HG03039 (cell line): Measurements from ENCODE around the gene CLCN6.

Source experiments
- ATAC-seq: cut with Tn5 transposase; IDR thresholded peaks from one replicate; pipeline ENCODE4 v1.9.1; 2021; ENCODE audit warnings: mild to moderate bottlenecking, moderate library complexity; ENCODE audit not compliant: unreplicated experiment

CLCN6 gene

GRCh38 chr1:11847667-11848372, 41.8 kb downstream of the CLCN6 start, which contains the start of gene NPPA:
TSS of gene NPPA (minus strand) at chr1:11847783. CDS start at chr1:11847684, 99 bp downstream.
- ATAC-seq: no peak

DNA sequence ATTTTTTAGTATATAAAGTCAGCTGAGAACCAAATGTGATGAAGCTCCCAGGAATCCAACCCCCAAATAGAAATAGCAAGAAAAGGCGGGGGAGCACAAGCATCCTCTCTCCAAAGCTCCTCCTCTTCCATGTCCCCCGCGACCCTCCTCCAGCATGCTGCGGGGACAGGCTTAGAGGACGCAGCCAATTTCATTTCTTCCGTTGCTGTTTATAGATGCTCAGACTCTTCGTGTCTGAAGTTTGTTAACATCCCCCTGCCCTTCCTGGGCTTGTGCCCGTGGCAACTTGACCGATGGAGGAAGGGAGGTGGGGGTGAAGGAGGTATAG, 42.3 kb downstream of the CLCN6 start:
- ATAC-seq: no peak

GRCh38 chr1:11850156-11850555, 44.2 kb downstream of the CLCN6 start:
- no peak for ATAC-seq

DNA sequence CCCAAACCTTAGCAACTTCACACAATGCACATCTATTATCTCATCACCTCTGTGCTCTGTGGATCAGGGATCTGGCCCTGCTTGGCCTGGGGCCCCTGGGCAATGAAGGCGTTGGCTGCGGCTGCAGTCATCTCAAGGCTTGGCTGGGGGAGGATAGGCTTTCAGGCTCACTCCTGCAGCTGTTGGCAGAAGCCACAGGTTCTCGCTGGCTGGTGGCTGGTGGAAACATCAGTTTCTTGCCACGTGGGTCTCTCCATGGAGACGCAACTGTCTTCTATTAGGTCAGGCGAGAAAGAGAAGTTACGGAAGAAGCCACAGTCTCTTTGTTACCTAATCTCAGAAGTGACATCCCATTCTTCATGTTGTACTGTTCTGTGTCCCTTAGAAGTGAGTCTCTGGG, 45.2 kb downstream of the CLCN6 start:
- ATAC-seq: no peak

DNA sequence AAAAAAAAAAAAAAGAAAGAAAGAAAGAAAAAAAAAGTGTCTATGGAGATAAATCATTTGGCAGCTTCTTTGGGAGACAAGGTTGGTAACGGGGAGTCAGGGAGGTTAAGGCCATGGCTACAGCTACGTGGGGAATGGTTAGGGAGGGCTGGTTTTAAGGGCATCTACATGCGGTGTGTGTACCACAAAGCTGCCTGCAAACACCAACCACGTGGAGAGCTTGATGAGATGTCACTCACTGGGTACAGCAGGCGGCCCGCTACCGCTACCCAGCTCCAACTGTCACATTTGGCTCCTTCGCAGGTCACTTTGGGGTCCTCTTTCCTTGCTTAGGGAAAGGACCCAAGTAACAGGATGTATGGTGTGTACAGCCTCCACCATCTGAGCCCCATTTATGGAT, 48.5 kb downstream of the CLCN6 start:
- ATAC-seq: no peak

DNA sequence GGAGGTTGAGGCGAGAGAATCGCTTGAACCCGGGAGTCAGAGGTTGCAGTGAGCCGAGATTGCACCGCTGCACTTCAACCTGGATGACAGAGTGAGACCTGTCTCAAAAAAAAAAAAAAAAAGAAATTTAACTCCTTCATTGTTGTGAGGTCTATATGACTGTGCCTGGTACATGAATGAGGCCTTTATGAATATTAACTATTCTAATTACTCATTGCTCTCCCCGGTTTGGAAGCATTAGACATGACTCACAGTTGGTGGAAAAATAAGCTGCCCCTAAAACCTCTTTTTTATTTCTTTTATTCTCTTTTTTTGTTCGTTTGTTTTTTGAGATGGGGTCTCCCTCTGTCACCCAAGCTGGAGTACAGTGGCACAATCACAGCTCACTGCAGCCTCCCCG, 49.4 kb downstream of the CLCN6 start:
- ATAC-seq: no peak

GRCh38 chr1:11856698-11857097, 50.7 kb downstream of the CLCN6 start:
- no peak for ATAC-seq

DNA sequence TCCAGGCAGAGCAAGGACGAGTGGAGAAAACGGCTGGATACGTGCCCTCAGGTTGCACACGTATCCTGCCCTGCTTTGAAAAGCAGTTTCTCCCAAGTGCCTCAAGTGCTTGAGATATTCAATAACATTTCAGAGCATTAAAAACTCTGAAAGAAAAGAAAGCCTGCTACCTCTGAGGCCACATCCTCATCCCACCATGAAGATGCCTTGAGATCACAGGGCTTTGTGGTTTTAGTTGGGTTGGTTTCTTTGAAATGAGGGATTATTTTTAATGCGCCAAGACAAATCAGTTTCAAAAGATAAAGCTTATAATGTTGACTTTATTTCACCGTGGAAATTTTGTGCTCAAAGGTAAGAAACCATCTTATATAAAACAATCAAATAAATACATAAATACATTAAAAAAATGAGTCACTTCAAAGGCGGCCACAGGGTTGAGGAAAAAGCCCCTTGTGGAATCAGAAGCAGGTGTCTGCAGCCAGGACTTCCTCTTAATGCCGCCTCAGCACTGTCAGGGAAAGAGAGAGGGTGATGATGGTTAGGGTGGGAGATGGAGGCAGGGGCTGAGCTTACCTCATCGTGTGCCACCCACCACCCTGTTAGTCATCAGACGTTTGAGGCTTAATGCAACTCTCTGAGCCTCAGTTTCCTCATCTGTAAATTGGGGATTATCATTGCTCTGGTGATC, 51.3 kb downstream of the CLCN6 start:
- no peak for ATAC-seq

GRCh38 chr1:11858158-11858557, 52.2 kb downstream of the CLCN6 start:
- ATAC-seq: no peak

DNA sequence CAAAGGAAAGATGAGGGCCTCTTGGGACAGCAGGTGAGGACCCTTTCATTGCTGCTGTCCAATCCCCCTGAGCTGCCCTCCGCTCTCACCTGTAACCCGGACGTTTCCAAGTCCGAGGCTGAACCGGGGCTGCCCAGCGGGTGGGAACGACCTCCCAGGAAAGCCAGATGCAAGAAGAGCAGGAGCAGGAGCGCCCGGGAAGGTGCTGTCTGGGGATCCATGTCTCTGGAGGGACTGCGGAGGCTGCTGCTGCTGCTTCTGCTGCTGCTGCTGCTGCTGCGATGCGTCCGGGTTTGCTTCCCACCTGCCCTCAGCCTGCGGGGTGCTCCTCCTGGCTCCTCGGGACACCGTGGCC, 52.6 kb downstream of the CLCN6 start, which contains the start of gene NPPB:
Gene NPPB (minus strand): TSS at position 333 of the 355 bp plus-strand sequence. CDS start 112 bp downstream, at position 221.
- no peak for ATAC-seq

DNA sequence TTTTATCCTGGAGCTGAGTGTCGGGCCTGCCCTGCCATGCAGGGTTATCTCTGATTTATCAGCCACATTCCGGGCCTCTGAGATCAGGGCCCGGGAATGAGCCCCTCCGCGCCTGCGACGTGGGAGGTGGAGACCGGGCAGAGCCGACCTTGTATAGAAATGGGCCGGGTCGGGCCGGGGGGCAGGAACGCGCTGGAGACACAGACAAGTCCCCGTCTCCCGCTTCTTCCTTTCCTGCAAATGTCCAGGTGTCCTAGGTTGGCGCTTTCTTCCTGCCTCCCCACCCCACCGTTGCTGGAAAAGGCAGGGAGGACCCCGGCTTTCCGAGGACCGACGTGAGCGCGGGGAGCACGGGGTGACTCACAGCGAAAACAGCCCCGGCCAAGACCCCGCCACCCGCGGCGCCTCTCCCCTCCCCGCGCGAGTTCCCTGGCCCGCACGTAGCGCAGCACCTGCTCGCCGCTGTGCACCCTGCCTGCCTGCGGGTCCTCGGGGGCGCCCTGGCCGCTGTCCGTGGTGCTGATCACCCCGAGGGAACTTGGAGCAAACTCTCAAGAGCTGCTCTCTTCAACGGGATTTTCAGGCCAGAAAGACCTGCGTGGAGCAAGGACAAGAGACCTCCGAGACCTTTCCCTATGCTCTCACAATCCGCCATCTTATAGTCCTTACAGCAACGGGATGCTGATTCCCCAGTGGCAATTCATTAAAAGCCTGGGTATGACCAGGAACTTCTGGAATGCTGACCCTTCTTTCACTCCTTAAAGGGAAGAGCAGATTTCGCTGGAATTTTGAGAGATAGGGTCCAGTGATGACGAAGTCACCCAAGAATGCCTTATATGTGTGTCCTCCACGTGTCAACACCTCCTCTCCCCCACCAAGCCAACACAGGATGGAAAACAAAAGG, 53.2 kb downstream of the CLCN6 start:
- ATAC-seq: no peak

DNA sequence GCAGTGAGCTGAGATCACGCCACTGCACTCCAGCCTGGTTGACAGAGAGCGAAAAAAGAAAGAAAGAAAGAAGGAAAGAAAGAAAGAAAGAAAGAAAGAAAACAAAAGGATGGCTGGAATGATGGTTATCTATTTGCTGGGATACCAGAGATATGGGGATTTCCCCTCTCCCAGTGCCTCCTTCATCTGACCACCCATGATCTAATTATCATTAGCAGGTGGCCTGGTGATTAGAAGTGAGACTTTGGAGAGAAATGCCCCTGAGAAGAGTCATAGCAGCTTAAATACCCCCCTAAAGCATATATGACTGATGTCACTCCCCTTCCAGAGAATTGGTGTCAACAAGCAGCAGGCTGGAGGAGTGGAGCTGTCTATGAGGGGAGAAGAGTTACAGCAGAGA, 54.1 kb downstream of the CLCN6 start:
- ATAC-seq: no peak

DNA sequence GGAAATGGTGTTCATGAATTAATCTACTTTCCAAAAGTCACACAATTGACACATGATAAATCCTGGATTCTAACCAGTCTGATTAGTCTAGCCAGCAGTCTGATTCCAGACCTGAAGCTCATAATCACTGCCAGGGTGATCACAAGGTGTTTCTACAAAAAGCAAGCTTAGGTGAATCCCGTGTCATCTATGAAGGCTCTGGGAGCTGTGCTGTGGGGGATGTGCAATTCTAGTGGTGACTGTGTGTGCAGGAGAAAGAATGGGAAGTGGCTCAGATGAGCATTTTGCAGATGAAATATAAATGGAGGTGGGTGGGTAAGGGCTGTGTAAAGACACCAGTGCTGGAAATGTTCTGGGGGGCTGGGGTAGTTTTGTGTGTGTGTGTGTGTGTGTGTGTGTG, 54.6 kb downstream of the CLCN6 start:
- ATAC-seq: no peak

DNA sequence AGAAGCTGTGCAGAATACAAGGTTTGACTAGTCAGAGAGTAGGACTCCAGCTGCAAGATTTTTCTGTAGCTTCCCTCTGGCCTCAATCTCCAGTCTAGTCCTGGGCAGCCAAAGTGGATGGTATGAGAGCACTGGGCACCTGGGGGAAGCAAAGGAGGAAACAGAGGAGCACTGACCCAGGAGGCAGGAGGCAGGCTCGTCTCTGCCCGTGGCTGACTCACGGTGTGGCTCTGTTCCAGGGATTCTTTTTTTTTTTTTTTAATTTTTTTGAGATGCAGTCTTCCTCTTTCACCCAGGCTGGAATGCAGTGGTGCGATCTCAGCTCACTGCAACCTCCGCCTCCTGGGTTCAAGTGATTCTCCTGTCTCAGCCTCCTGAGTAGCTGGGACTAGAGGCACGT, 56.9 kb downstream of the CLCN6 start:
- no peak for ATAC-seq

GRCh38 chr1:11868331-11868980, 62.5 kb downstream of the CLCN6 start:
- ATAC-seq: no peak

DNA sequence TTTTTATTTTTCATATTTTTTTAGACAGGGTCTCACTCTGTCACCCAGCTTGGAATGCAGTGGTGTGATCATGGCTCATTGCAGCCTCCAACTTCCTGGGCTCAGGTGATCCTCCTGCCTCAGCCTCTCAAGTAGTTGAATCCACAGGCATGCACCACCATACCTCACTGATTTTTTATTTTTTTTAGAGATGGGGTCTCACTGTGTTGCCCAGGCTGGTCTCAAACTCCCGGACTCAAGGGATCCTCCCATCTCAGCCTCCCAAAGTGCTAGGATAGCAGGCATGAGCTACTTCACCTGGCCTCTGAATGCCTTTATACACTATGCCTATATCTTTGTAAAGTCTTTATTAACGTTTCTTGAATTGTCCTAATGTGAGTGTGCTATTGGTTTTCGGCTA, 63.1 kb downstream of the CLCN6 start:
- ATAC-seq: no peak

- ATAC-seq: no peak
Observed at GRCh38 chr1:11869650-11870207, 63.7 kb downstream of the CLCN6 start.

DNA sequence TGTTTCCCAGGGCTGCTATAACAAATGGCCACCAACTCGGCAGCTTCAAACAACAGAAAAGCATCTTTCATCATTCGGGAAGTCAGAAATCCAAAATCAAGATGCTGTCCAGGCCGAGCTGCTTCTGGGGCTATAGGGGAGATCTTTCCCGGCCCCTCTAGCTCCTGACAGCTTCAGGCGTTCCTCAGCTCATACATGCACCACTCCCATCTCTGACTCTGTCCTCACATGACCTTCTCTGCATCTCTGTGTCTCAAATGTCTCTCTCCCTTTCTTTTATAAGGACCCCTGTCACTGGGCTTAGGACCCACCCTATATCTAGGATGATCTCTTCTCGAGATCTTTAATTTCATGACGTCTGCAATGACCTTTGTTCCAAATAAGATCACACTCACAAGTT, 66.6 kb downstream of the CLCN6 start:
- no peak for ATAC-seq

- ATAC-seq: no peak
Observed at GRCh38 chr1:11873395-11874257, 67.6 kb downstream of the CLCN6 start.

GRCh38 chr1:11874258-11874562, 68.2 kb downstream of the CLCN6 start:
- no peak for ATAC-seq
